HG02981 (cell line): ENCODE data around the gene BAMBI.

Experiments used
- ATAC-seq: cut with Tn5 transposase; IDR thresholded peaks from one replicate; pipeline ENCODE4 v1.9.1; 2021; ENCODE audit warnings: mild to moderate bottlenecking, moderate library complexity; ENCODE audit not compliant: unreplicated experiment

The BAMBI gene

DNA sequence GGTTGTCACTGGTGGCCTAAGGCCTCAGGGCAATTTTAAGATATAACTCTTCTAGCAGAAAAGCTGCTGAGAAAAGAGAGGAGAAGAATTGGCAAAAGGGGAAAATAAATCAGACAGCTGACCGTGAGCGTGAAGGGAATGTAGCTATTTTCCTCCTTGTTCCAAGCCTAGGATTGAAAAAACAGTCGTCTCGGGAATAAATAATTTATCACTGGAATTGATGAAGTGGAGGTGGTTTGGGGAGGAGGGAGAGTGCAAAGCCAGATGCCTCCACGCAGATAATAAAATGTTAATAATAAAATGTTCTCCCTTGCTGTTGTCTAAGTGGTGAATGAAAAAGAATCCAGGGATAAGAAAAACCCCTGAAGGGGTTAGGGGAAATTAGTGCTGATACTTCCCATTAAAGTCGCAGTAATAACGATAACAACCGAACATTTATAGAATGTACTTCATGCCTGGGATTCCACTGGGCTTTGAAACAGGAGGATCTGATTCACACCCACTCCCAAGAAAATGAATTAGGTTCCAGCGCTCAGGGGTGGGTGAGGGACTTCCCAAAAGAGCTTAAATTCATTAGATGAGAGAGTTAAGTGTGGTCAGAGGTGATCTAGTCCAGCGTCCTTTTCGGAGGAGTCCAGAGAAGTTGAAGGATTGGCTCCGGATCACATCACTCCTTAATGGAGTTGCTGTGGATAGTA is 27.3 kb downstream of the BAMBI start:
- ATAC-seq: no peak

DNA sequence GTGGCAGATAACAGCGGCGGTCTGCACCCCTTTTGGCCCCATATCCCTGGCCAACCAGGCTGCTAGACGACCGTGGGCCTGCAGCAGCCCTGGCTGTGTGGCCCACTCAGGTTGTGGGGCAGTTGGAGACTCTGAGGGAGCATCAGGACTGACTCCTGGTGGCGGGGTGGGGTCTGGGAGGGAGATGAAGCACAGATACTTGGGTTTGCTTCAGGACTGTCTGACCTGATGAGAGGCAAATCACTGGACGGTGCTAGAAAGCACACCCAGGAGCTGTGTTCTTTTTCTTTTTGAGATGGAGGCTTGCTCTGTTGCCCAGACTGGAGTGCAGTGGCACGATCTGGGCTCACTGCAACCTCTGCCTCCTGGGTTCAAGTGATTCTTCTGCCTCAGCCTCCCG is 28.2 kb downstream of the BAMBI start:
- no peak for ATAC-seq

DNA sequence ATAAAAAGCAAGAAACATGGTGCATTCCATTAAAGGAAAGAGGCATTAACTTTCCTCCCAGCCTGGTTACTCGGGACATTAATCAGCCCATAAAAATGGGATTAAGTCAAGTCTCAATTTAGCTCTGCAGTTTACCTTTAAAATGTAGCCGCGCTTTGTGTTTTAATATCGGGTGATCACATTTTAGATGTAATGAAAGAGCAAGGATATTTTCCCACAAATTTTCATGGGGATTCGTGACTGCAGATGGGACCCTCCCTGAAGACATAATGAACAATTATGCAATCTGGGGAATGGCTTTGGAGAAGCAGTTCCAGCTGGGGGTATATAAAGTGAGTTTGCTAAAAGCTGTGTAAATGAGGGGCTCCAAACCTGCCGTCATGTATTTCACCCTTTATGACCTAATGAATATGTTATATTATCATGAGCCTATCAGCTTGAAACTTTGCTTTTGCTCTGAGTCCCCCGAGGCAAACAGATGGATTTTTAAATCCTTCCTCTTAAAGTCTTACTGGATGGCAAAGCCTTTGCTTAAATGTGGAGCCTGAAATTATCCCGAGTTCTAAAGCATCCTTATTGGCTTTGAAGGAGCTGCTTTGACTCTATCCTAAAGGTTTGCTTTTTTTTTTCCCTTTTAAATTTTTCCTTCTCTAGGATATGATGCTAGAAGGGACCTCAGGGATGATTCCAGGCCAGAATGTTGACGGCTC is 31.8 kb downstream of the BAMBI start:
- ATAC-seq: no peak

DNA sequence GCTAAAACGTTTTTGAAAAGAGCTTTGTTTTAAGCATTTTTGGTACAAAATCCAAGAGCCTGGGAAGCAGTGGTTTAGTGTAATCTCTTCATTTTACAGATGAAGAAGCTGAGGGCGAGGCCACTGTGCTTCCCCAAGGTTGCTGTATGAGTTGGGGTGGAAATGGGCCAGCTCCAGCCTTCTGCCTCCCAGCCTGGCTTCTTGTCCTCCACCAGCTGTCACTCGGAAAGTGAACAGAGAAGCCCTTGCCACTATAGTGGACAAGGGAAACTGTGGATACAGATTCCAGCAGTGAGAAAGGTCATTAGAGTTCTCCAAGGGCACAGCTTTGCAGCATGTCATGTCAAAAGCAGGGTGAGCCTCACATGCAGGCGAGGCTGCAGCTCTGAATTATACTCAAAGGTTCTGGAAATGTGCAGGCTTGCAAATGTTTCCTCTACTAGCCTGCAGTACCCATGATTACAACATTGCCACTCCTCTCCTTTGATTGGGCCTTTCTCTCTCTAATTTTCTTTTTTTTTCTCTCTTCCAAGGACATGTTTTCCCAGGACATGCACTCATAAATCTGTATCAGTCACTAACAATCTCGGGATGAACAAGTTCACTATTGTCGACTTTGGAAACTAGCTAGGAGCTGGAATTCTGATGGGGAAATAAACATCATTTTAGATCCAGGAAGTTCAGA is 33.0 kb downstream of the BAMBI start:
- no peak for ATAC-seq

DNA sequence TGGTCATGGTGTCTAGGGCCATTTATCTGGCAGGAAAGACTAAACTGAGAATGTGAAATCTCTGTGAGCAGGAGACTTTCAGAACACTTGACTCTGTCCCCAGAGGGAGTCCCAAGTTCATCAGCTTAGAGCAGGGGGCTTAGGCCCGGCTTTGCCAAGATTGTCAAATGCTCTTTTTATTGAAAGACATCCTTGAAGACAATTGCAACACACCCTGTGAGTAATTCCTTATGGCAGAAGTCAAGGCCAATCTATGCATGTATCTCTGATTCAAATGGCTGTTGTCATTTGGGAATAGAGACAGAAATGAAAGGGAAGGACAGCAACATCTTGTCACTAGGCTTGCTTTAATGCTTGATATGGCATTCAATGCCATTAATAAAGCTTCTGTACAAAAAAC is 33.7 kb downstream of the BAMBI start:
- no peak for ATAC-seq

DNA sequence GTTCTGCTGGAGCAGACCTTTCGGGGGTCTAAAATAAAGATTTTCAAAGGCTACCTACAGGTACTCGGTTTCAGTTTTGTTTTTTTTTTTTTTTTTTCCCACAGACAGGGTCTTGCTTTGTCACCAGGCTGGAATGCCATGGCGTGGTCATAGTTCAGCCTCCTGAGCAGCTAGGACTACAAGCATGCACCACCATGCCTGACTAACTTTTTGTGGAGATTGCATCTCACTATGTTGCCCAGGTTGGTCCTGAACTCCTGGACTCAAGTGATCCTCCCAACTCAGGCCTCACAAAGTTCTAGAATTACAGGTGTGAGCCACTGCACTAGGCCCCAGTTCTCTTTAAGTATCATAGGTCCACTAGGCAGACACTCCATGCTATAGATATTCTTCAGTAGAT is 34.5 kb downstream of the BAMBI start:
- no peak for ATAC-seq

DNA sequence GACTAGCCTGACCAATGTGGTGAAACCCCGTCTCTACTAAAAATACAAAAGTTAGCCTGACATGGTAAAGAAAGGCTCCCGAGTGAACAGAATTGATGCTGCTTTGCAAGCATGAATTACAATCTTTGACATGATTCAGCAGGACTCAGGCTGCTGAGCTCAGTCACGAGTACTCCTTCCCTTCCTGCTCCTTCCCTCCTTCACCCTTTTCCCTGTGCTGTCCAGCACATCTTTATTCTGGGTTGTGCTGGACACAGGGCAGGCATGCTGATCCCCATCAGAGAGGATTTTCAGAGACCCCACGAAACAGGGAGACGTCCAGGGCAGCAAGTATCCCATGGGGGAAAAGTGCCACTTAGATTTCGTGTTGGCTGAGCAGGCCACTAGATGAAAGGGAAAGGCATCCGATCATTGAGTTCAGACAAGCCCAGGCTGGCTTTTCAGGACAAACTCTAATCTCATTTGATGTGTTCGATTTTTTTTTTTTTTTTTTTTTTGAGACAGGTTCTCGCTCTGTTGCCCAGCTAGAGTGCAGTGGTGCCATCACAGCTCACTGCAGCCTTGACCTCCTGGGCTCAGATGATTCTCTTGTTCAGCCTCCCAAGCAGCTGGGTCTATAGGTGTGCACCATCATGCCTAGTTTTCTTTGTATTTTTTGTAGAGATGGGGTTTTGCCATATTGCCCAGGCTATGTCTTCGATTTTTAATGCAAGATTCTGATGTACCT is 36.5 kb downstream of the BAMBI start:
- no peak for ATAC-seq

DNA sequence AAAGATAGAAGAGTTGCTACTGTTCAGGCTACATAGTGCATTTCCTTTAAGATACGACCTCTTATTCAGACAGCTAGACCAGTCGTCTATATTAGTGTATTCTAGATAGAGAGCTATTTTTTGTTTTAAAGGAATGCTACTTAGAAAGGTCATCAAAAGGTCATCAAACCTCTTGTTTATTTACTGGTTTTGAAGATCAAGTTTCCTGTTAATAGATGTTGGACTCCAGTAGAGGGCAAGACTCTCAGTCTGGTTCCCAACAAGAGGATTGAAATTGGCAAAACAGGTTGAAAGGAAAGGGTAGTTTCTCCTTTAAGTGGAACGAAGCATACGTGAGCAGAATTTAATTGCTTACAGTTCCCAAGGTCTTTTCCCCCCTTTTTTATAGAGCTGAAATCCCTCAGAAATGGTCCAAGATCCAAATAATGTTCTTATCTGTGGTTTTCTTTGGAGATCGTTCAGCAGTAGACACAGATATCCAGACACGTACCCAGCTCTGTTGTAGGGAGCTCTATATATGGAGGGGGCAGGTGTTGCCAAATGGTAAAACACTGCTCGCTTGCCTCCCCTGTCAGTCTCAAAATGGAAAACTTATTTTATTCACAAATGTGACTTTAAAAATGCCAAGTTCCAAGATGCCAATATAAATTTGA is 37.2 kb downstream of the BAMBI start:
- no peak for ATAC-seq

DNA sequence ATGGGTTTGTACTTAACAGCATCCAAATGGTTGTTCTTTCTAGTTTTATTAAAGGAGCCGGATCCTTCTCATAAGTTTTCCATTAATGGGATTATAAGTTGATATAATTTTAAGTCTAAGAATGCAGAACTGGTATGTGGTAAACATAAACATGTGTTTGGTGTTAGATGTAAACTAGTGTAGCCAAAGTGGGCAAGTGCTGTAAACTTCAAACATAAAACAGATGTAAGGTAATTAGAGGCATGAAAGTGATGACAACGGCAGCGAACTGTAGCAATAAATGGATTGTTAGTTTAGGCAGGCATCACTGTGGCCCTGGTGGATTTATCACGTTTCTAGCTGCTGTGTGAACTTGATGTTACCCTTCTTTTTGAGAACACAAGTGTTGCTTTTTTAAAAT is 37.9 kb downstream of the BAMBI start:
- no peak for ATAC-seq

DNA sequence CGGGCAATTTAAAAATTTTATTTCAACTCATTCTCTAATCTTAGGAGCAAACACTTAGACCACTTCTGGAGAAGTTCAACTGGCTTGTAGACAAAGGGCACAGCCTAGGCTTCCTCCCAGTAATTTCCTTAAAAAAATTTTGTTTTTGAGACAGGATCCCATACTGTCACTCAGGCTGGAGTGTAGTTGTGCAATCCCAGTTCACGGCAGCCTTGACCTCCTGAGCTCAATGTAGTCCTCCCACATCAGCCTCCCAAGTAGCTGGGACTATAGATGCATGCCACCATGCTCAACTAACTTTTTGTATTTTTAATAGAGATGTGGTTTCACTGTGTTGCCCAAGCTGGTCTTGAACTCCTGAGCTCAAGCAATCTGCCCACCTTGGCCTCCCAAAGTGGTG is 38.4 kb downstream of the BAMBI start:
- ATAC-seq: no peak

DNA sequence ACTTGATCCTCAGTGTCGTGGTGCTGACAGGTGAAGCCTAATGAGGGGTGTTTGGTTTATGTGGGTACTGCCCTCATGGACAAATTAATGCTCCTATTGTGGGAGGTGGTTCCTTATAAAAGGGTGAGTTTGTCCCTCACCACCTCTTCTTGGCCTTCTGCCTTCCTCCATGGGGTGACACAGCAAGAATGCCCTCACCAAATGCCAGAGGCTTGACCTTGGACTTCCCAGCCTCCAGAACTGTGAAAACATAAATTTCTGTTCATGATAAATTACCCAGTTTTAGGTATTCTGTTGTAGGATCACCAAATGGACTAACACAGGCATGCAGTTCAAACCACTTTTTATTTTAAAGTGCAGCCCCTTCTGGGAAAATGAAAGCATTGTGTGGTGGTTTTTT is 39.4 kb downstream of the BAMBI start:
- no peak for ATAC-seq

DNA sequence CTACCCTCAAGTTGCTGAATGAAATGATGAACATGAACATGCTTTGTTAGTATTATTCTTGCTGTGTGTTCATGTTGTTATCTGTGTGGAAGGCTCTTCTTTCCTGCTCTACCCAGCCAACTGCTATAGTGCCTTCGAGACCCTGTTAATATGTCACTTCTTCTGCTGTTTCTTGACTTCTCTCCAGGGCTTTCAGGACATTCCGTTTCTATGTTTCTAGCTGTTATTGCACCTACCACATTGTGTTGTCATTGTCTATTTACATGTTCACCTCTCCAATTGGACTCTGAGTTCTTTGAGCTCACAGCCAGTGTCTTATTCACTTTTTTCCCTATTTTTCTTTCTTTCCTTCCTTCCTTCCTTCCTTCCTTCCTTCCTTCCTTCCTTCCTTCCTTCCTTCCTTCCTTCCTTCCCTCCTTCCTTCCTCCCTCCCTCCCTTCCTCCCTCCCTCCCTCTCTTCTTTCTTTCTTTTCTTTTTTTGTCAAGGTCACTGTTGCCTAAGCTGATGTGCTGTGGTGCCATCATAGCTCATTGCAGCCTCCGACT is 40.4 kb downstream of the BAMBI start:
- no peak for ATAC-seq

DNA sequence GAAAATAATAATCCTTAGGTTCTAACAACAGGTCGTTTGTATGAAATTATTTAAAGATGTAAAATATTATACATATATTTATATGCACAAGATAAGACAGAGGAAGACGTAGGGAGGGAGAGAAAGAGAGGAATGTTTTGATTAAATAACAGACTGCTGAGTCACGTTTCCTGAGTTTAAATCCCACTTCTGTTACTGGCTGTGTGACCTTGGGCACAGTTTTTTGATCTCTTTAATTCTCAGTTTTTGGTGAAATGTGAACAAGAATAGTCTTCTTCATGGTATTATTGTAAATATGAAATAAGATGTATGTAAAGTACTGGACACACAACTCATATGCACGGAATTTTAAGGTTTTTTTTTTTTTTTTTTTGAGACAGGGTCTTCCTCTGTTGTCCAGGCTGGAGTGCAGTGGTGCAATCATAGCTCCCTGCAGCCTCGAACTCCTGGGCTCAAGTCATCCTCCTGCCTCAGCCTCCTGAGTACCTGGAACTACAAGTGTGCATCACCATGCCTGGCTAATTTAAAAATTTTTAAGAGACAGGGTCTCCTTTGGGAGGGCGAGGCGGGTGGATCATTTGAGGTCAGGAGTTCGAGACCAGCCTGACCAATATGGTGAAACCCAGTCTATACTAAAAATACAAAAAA is 42.6 kb downstream of the BAMBI start:
- ATAC-seq: no peak

DNA sequence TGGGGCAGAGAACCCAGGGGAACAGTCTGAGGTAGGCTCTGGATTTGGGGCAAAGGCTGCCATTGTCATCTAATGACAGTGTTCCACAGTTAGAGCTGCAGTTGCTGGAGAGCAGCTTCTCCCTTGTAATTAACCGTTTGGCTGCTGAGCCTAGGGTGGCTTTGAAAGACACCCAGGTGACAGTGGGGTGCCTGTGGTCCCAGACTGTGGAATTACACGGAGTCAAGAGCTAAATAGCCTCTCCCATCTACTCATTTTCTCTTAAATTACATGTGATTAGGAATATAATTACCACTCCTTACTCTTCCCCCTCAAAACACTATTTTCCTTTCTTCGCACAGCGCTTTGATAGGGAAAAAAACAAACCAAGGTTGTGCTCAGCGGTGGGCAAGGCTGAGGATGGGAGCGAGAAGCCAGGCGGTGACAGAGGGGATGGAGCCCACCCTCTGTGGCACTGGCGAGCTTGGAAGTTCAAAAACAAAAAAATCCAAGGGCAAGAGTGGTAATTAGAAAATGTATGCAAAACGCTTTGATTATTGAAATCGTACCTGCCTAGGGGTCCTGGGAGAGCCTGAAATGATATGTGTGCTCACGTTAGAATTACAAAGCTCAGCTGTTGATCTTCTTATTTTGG is 44.1 kb downstream of the BAMBI start:
- ATAC-seq: no peak

DNA sequence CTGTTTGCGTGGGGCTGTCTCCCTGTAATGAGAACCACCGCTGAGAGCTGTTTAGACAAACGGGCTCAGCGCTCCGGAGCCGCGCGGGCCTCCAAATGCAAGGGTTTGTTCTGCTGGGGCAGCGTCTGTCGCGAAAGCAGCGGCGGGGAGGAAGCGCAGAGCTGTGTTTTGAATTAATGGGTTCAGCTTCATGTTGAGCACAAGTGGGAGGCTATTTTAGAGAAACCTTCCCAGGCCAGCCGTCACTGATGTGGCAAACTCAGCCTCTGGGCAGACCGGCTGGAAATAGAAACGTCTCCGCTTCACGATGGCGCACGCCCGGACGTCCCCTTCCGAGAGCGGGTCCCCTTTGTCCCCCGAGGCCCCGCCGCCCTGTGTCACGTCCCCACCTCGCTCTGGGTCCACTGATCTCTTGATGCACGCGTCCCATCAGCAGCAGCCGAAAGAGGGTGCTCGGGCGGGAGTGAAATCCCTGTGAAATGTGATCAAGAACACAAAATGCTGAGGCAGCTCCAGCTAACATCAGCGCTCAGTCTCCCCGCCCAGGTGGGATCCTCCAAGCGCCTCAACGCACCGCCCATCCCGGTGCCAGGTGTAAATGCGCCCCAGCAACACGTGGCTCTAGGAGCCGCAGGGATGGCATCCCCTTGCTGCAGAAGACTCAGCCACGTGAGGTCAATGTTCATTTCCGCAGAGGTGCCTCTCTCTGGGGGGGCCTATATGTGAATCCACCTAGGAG is 44.9 kb downstream of the BAMBI start:
- no peak for ATAC-seq

DNA sequence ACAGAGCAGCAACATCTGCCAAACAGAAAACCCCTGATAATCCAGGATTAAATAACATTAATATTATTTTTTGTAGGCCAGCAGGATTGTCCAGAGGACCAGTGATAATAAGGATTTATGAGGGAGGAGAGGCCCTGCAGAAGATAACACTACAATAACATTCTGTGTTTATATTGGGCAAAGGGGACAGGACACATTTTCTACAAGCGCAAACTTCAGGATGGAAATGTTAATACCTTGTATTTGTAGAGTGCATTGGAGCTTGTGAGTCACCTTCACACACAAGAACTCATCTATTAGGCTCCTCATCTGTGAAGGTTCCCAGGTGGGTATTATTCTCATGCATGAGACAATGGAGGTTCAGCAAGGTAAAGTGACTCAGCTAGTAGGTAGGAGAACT is 51.0 kb downstream of the BAMBI start:
- no peak for ATAC-seq

DNA sequence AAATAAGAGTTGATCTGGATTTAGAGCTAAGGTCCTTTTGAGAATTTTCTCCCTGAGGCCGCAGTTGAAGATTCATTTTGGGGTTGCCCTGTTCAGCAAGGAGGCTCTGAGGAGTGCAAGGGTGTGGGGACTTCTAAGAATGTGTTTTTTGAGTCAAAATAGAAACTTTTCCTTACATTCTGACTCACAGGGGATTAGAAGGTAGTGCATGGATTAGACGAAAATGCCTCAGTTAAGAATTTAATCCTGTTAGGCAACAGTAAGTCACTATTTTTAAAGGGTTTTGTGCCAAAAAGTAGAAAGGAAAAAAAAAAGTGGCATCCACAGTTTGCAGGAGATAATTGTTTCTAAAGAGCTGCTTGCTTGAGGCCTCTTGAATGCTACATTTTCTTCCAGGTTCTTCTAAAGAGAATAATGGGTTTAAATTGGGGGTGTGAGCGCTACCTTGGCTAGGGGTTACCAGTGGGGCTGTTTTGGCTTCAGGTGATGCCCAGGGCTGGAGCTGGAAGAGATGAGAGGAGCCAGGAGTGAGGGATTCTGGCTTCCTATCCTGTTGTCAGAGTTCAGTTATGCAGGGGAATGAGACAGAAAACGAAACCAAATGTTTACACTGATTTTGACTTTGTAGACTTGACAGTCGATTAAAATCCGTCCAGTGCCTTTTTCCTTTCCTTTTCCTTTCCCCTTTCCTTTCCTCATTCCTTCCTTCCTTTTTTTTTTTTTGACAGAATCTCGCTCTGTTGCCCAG is 52.9 kb downstream of the BAMBI start:
- no peak for ATAC-seq

DNA sequence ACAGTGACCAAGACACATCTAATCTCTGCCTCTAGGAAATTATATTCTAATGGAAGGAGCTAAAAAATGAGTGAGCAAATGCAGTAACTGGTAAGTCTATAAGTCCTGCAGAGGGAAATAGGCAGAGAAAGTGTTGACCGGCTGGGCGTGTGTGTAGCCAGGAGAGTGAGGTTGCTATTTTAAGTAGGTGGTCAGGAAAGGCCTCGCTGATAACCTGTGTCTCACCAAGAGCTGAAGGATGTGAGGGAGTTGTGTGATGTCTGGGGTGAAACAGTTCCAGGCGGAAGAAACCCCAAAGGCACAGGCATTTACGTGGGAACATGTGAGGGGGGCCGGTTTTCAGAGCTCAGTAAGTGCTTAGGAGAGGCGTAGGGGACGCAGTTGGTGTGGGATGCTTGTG is 54.8 kb downstream of the BAMBI start:
- ATAC-seq: no peak
